PFSK-1 (cell line): ENCODE results near the gene PIP4K2A.

Experiments
- FOXP2 ChIP-seq: optimal IDR thresholded peaks from 2 replicates; pipeline ENCODE3; 2011; ENCODE audit warnings: borderline replicate concordance, control low read depth, inconsistent platforms; ENCODE audit not compliant: insufficient read depth; ENCODE audit errors: extremely low read length, extremely low read depth
- POLR2AphosphoS5 ChIP-seq: IDR thresholded peaks from 2 replicates; pipeline ENCODE4 v1.6.1; 2012; ENCODE audit warnings: low read depth, mild to moderate bottlenecking, control low read depth, low read length, moderate library complexity
- SIN3A ChIP-seq: IDR thresholded peaks from 2 replicates; pipeline ENCODE4 v1.6.1; 2012; ENCODE audit warnings: mild to moderate bottlenecking, low read length, moderate library complexity, borderline replicate concordance; ENCODE audit not compliant: insufficient read depth
- TAF1 ChIP-seq: IDR thresholded peaks from 2 replicates; pipeline ENCODE4 v1.6.1; 2012; ENCODE audit warnings: low read length, control low read depth, borderline replicate concordance; ENCODE audit not compliant: insufficient read depth
- TF ChIP-seq, protein P1 (sequence below), 2 experiments: IDR thresholded peaks; 2 replicates each; pipeline versions ENCODE4 v1.6.1 to v1.8.0; 2011 to 2012; ENCODE audit warnings: low read depth in 2 of 2, low read length in 2 of 2, control low read depth in 1 of 2, inconsistent platforms in 1 of 2, mild to moderate bottlenecking in 1 of 2, moderate library complexity in 1 of 2; ENCODE audit not compliant: insufficient read depth in 1 of 2

Gene PIP4K2A

DNA sequence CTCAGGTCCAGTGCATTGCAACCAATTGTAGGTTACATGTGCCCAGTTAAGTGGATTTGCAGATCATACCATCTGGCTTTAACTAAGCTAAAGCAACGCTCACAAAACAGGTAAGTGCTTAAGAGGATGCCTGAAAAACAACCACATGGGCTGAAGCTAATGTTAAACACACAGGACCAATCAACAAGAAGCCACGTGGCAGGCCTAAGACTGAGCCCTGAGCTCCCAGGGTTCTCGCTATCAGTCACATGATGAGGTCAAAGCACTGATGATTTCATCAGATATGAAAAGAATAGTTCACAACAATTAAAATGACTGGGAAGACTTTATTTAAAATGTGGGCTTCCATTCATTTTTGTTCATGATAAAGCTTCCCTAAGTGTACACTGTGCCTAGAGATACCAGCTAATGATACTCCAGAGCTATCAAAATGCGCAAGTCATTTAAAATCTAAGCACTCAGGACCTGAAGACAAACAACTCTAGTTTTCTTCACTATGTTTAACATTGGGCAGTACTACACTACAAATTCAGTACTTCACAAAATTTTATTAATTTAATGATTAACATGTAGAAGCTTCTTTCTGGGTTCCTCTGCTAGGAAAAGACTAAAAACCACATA is 90.6 kb downstream of the PIP4K2A start:
- TF ChIP-seq TAF1 = no peak
- no peak for TF ChIP-seq POLR2AphosphoS5
- TF ChIP-seq, protein P1, sequence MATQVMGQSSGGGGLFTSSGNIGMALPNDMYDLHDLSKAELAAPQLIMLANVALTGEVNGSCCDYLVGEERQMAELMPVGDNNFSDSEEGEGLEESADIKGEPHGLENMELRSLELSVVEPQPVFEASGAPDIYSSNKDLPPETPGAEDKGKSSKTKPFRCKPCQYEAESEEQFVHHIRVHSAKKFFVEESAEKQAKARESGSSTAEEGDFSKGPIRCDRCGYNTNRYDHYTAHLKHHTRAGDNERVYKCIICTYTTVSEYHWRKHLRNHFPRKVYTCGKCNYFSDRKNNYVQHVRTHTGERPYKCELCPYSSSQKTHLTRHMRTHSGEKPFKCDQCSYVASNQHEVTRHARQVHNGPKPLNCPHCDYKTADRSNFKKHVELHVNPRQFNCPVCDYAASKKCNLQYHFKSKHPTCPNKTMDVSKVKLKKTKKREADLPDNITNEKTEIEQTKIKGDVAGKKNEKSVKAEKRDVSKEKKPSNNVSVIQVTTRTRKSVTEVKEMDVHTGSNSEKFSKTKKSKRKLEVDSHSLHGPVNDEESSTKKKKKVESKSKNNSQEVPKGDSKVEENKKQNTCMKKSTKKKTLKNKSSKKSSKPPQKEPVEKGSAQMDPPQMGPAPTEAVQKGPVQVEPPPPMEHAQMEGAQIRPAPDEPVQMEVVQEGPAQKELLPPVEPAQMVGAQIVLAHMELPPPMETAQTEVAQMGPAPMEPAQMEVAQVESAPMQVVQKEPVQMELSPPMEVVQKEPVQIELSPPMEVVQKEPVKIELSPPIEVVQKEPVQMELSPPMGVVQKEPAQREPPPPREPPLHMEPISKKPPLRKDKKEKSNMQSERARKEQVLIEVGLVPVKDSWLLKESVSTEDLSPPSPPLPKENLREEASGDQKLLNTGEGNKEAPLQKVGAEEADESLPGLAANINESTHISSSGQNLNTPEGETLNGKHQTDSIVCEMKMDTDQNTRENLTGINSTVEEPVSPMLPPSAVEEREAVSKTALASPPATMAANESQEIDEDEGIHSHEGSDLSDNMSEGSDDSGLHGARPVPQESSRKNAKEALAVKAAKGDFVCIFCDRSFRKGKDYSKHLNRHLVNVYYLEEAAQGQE (IDR thresholded peaks at IDR 0.05; ENCODE audit: insufficient read depth in 1 of 2, low read depth in 2 of 2, low read length in 2 of 2) = no peak
- TF ChIP-seq FOXP2 = no peak
- no peak for TF ChIP-seq SIN3A

DNA sequence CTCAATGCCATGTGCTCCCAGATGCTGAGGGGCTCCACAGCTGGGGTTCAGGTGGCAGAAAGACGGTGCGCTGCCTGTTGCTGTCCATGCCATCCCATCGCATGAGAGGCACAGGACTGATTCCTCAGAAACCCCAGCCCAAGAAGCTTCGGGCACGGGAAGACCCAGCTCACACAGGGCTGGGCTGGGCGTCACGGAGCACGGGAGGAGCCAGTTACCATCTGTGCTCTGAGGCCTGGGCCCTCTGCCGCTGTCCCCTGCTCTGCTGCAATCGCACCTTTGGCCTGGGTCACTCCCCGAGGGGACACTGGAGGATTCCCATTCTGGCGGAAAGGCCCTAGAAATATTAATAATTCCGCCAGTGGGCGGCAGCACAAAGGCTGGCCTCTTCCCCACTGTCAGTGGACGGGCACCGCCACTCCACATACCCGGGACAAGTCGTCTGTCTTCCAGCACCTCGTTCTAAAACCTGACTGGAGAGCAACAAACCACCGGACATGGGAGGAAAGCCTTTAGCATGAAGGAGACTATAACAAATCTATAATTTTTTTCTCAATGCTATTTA is 92.1 kb downstream of the PIP4K2A start:
- TF ChIP-seq POLR2AphosphoS5 (no peak), TAF1 (no peak), FOXP2 (no peak), SIN3A (no peak)
- TF ChIP-seq, protein P1 (IDR thresholded peaks at IDR 0.05; ENCODE audit: insufficient read depth in 1 of 2, low read depth in 2 of 2, low read length in 2 of 2) = no peak

DNA sequence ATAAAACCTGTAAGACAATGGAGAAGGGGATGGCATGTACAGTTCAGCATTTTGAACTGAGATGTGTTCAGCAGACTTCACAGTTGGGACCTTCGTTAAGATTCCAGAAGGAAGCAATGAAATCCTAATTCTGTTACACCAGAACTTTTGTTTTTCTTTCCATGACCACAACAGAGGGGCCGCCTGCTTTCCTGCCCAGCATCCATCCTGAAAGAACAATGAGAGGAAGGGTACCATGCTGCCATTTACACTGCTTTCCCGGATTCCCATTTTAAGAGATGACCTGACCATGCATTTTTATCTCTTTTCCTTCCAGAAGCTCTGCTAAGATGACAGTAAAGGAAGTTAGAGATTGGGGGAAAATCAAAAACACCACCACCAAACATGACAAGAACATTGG is 92.7 kb downstream of the PIP4K2A start:
- TF ChIP-seq SIN3A = no peak
- no peak for TF ChIP-seq FOXP2
- no peak for TF ChIP-seq POLR2AphosphoS5
- TF ChIP-seq, protein P1 (IDR thresholded peaks at IDR 0.05; ENCODE audit: insufficient read depth in 1 of 2, low read depth in 2 of 2, low read length in 2 of 2) = no peak
- TF ChIP-seq TAF1 = no peak

DNA sequence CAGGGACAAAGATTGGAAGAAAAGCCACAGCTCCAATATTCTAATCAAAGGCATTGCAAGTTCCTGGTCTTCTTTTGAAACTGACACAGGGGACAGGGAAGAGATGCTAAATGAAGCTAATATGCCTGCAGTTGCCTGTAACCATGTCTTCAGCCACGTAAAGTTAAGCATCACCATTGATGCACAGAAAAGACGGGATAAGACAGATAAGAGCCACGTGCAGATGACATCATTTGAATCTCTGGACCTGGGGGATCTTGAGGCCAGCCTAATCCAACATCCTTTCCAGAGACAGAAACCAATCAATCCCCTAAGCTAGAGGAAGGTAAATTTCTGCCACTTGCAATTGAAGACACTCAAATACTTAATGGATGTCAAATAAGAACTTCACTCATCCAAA is 93.4 kb downstream of the PIP4K2A start:
- TF ChIP-seq SIN3A (no peak), FOXP2 (no peak), TAF1 (no peak), POLR2AphosphoS5 (no peak)
- TF ChIP-seq, protein P1 (IDR thresholded peaks at IDR 0.05; ENCODE audit: insufficient read depth in 1 of 2, low read depth in 2 of 2, low read length in 2 of 2) = no peak
